Mononuclear cell (primary cell): ENCODE data around the gene SEC14L5. TPM values are rescaled to one million over a fixed set of nuclear protein-coding genes. Genes with fewer than 3 reads are reported as not detected.
"Not testable (repeated sequence)": the region's sequence is repeated elsewhere in the genome, so short reads cannot be mapped to it uniquely, and the experiment has no call there.

Experiments
- H3K27me3 ChIP-seq: 2 replicates; pipeline ENCODE4 v1.6.0; 2011; ENCODE audit warnings: low read length, control low read depth; ENCODE audit not compliant: insufficient read depth
- H3K4me1 ChIP-seq: 2 replicates; pipeline ENCODE4 v1.5.1; 2011; ENCODE audit warnings: mild to moderate bottlenecking, low read length, control low read depth; ENCODE audit not compliant: insufficient read depth
- H3K4me3 ChIP-seq: 2 replicates; pipeline ENCODE4 v1.5.1; 2011; ENCODE audit warnings: mild to moderate bottlenecking, low read length, moderate library complexity
- H3K9me3 ChIP-seq: 2 replicates; pipeline ENCODE4 v1.5.1; 2011; ENCODE audit warnings: low read depth, mild to moderate bottlenecking, control low read depth, low read length
- total RNA-seq: library from RNA; depleted of rRNA; stranded (reverse); fragments of >200 nt; gene quantifications from one replicate; pipeline ENCODE4 v1.2.3, GENCODE V29; 2012

Gene SEC14L5
- total RNA-seq, 1 donor: 1.6 TPM

DNA sequence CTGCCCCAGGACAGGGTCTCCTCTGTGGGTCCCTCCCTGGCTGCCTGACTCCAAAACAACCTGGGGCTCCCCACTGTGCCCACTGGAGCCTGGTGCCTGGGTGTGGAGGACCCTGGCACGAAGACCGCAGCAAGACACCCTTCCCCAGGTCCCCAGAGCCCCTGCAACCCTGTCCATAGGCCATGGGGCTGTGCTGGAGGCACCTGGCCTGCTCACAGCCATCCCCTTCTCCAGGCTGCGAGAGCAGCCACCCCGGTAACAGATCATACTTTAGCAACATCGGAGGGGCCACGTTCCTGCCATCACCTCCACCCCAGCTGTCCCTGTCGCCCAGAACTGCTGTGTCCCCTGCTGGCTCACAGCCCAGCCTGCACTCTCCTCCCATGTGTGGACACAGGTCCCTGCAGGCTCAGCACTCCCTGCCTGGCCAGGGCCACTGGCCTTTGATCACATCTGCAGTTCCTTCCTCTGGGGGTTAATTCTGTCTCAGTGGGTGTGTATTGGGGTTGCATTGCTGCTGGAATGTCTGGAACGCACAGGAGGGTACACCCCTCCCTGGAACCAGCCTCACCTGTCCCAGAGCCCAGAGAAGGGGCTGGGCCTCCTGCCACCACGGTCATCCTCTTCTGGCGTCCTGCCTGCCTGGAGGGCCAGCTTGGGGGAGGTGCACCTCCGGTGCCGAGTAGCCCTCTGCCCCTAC is 33.4 kb upstream of the SEC14L5 start:
- H3K9me3 ChIP-seq: peaks cover 7% of the 10 kb centered on the region
- H3K4me3 ChIP-seq: no peak overlapping the region
- no peaks in the 10 kb centered on the region for H3K27me3 ChIP-seq
- no peaks in the 10 kb centered on the region for H3K4me1 ChIP-seq

DNA sequence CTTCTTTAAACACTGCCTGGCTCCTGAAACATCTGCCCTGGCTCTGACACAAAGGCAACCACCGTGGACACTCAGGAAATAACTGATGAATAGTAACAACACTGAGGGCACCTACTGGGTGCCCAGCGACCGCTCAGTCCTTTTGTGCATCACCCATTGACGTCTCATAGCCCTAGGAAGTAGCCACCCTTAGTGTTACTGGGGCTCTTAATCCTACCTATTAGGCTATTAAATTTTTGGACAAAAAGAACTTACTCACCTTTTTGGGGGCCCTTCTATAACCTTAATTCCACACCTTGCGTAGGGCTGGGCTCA is 32.9 kb upstream of the SEC14L5 start:
- Histone ChIP-seq H3K27me3 (no peaks in the 10 kb centered on the region), H3K9me3 (peaks cover 7% of the 10 kb centered on the region), H3K4me3 (no peak overlapping the region), H3K4me1 (no peaks in the 10 kb centered on the region)

DNA sequence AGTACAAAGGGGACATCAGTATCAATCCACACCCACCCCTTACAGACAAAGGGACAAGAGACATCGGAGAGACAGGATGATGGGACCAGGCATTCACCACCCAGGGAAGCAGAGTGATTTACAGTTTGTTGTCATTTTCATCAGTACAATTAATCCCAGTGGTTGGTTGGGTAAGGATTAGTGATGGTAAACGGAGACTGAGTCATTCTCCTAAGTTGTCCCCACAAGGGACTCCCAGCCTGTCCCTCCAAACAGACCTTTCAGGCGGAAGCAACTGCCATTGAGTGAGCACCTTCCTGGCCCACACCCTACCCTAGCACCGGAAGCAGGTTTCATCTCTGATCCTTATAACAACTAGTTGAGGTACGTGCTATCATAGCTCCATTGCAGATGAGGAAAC is 32.3 kb upstream of the SEC14L5 start:
- H3K4me3 ChIP-seq: no peak overlapping the region
- H3K9me3 ChIP-seq: peaks cover 7% of the 10 kb centered on the region
- H3K4me1 ChIP-seq: no peaks in the 10 kb centered on the region
- H3K27me3 ChIP-seq: no peaks in the 10 kb centered on the region

DNA sequence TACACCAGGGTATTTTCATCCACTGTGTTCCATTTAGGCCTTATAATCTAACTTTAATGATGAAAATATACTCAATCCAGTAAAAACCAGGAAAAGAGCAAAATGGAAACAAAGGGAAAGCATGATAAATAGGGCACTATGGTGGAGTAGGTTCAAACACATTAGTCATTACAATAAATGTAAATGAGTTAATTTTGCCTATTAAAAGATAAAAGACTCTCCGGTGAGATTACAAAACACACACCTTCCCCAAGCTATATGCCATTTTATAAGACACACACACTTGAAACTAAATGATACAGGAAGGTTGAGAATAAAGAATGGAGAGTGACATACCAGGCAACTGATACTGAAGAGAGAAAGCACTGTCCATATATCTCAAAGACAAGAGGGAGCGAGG is 31.2 kb upstream of the SEC14L5 start:
- Histone ChIP-seq H3K4me3 (no peak overlapping the region), H3K4me1 (no peaks in the 10 kb centered on the region), H3K9me3 (peaks cover 7% of the 10 kb centered on the region), H3K27me3 (no peaks in the 10 kb centered on the region)

DNA sequence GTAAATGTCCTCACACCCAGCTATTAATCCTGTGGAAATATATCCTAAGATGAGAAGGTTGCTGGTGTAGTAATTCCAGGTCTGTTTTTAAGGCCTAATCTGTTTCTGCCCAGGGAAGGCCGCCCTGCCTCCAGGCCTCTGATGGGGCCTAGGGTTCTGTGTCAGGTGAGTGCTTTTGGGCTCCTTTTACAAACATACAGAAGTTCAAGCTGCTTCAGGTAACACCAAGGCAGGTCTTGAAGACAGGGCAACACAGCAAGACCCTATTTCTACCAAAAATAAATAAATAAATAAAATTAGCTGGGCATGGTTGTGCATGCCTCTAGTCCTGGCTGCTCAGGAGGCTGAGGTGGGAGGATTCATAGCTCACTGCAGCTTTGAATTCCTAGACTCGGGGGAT is 30.5 kb upstream of the SEC14L5 start:
- Histone ChIP-seq H3K9me3 (peaks cover 7% of the 10 kb centered on the region), H3K4me1 (no peaks in the 10 kb centered on the region), H3K4me3 (no peak overlapping the region), H3K27me3 (no peaks in the 10 kb centered on the region)

DNA sequence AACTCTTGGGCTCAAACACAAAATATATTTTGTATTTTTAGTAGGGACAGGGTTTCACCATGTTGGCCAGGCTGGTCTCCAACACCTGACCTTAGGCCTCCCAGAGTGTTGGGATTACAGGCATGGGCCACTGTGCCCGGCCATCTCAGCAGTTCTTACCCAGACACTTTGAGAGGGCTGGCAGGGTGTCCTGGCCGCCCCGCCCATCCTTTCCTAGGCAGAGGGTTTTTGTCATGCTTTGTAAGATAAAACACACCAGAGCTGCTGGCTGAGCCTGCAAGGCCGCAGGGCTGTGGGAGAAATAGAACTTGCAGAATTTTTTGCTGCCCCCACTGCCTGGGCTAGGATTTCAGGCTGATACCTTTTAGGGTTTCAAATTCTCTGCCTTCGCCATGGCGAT is 29.9 kb upstream of the SEC14L5 start:
- Histone ChIP-seq H3K27me3 (no peaks in the 10 kb centered on the region), H3K9me3 (peaks cover 7% of the 10 kb centered on the region), H3K4me1 (no peaks in the 10 kb centered on the region), H3K4me3 (no peak overlapping the region)

DNA sequence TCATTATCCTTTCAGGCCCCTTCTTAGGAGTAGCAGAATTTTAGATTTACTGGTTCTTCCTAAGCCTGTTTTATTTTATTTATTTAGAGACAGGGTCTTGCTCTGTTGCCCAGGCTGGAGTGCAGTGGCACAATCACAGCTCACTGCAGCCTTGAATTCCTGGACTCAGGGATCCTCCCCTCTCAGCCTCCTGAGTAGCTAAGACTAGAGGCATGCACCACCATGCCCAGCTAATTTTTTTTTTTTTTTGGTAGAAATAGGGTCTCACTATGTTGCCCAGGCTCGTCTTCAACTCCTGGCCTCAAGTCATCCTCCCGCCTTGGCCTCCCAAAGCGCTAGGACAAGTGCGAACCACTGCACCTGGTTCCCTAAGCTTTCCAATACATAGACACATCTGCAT is 28.5 kb upstream of the SEC14L5 start:
- not testable (repeated sequence) for H3K9me3 ChIP-seq, H3K4me3 ChIP-seq, H3K27me3 ChIP-seq, H3K4me1 ChIP-seq

DNA sequence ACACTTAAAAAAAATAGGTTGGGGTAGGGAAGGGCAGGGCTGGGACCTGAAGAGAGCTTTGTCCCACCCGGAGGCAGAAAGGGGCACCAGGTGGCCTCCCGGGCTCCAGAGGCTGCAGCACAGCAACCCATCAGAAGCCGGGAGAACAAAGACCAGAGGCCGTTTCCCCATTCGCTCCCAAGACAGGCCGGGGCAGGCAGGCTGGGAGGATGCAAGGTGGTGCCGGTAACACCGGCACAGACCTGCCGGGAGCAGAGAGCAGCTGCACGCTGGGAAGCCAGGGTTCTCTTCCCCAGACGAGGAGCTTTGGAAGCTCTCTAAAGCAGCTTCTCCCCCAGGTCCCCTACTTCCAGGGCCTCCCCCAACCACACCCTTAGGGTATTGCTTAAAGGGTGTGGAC is 26.7 kb upstream of the SEC14L5 start:
- Histone ChIP-seq H3K4me3 (no peak overlapping the region), H3K9me3 (peaks cover 7% of the 10 kb centered on the region), H3K4me1 (peaks cover 1% of the 10 kb centered on the region), H3K27me3 (peaks cover 9% of the 10 kb centered on the region)

DNA sequence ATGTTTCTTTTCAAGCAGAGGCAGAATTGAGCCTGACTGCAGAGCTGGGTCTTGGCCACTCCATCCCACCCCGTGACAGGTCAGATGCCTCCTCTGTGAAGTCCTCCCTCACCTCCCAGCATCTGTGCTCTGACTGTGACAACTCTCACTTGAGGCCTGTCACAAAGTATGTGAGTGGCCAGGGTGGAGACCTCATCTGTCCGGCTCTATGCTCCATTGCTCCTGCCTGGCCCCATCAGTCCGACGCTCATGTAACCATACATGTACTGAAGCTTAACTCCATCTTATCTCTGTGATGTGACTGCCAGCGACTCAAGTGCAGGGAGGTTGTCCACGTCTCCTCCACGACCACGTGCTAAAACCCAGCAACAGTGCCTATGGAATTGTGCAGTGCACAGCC is 24.7 kb upstream of the SEC14L5 start:
- H3K4me3 ChIP-seq: no peak overlapping the region
- H3K9me3 ChIP-seq: no peaks in the 10 kb centered on the region
- H3K4me1 ChIP-seq: peaks cover 5% of the 10 kb centered on the region
- H3K27me3 ChIP-seq: peaks cover 22% of the 10 kb centered on the region

DNA sequence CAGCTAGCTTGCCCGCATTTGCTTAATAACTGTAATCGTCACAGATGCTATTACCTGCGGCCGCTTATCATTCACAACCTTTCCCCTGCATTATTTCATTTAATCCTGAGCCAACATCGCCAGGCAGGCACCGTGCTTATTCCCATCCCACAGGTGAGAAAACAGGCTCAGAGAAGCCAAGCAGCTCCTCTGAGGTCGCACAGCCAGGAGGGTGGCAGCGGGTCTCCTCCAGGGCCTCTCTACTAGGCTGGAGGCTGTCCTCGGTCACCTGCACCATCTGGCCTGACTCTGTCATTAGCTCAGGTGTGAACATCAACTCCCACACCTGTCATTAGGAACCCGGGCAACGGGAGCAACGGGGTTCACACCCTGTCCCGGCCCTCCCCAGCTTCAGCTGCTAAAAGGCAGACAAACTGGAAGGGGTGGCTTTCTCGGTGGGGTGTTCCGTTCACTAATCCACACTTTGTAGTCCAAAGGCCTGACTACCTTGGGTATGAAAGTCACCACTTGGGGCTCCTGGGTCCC is 24.2 kb upstream of the SEC14L5 start:
- Histone ChIP-seq H3K9me3 (no peaks in the 10 kb centered on the region), H3K27me3 (peaks cover 22% of the 10 kb centered on the region), H3K4me1 (peaks cover 5% of the 10 kb centered on the region), H3K4me3 (no peak overlapping the region)

DNA sequence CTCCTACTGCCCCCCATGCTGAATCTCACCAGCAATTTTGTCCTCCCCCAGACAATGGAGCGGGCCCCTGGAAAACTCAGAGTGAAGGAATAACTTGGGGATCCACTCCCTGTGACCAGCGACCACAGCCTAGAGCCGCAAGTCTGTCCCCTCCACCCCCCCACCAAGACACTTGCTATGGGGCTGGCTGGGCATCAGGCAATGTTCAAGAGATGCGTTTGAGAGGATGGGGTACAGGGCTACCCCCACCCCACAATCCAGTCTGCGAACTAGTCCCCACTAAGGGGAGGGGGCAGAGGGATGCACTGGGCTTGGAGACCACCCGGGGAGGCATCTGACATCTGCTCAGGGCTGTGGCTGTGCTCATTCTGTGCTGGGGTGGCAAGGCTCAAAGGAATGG is 23.5 kb upstream of the SEC14L5 start:
- Histone ChIP-seq H3K9me3 (no peaks in the 10 kb centered on the region), H3K27me3 (peaks cover 22% of the 10 kb centered on the region), H3K4me1 (peaks cover 5% of the 10 kb centered on the region), H3K4me3 (no peak overlapping the region)

DNA sequence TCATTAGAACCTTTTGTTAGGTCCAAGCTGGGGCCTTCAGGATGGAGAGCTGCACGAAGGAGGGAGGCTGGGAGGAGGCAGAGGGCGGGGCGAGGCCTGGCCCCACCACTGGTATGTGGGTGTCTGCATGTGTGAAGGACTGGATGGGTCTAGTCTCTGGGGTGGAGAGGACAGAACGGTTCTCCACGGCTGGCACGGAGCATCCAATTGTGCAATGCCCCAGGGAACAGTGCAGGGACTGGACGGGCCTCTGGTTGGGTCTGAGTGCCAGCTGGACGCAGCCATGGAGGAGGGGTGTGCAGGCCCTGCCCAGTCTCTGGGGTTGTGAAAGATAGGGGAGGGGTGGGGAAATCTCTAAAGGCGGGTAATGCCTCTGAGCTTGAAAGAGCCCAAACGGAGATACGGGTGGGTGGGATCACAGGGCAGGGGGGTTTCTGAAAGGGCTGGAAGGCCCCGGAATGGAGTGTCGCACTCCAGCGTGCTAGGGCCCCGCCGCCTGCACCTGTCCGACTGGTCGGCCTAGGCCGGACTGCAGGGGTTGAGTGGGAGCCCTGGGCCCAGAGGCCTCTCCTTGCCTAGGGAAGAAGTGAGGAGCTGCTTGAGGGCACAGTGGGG is 22.8 kb upstream of the SEC14L5 start:
- peaks cover 5% of the 10 kb centered on the region for H3K4me1 ChIP-seq
- H3K27me3 ChIP-seq: peaks cover 22% of the 10 kb centered on the region
- no peaks in the 10 kb centered on the region for H3K9me3 ChIP-seq
- no peak overlapping the region for H3K4me3 ChIP-seq

DNA sequence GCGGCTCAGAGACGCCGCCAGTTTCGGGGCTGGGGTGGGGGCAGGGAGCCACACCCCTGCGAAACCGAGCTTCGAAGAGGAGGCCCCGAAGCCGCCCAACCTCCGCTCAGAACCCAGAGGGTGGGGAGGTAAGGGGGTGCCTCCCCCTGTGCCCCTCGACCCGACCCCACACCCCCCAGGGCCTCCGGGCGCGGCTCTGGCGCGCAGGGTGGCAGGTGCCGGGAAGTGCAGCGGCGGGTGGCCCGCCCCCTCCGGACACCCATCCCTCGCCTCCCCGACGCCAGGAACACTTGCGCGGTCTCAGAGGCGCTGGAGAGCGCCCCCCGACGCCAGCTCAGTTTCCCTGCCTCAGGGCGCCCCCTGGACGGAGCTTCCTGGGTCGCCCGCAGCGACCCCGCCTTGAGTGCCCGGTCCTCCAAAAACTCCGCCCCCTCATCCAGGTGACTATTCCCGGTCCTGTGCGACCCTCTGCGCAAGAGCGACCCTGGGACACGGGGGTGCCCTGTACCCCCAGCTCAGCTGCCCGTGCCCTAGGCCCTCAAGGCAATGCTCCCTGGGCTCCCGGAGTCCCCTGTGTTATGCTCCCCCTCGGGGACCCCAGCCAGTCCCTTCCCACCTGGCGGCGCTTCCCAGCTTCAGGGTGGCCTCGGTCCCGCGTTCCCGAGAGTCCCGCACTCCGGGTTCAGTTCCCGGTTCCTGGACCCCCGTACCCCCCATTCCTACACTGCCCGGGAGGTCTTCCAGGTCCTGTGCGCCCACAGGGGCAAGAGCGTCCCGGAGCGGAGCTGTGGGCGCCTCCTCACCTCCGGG is 21.7 kb upstream of the SEC14L5 start:
- Histone ChIP-seq H3K9me3 (no peaks in the 10 kb centered on the region), H3K4me1 (peaks cover 5% of the 10 kb centered on the region), H3K27me3 (peaks cover 22% of the 10 kb centered on the region), H3K4me3 (no peak overlapping the region)

DNA sequence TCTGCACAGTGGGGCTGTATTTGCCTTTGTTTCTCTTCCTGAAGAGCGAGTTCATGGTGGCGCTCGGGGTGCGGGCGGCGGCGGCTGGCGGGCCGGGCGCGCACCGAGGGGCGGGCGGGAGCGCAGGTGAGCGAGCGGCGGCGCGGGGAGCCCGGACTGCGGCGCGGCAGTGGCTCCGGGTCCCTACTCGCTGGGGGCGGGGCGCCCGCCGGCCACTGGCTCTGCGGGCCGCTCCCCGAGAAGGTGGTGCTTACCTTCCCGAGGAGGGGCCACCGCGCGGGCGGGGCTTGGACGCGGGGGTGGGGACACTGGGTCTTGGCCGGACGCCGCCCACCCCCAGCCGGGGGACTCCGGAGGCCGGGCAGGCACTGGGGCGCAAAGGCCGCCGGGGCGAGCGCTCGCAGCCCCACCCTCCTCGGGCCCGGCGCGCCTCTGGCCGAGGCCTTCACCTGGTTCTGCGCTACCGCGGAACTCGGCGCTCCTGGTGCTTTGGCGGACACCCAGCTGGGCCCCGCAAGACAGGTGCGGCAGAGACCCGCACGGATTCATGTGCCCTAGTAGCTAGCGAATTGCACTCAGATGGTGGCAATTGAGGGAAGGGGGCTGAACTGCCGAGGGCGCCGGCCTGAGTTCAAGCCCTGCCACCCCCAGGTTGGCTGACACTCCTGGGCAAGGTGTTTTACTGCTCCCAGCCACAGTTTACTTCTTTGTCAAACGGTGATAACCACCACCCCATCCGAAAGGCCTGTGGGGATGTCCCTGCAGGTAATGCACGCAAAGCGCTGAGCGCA is 20.9 kb upstream of the SEC14L5 start, which contains the start of gene PPL:
Gene PPL, minus strand, starts transcription at position 158 of the 791 bp plus-strand sequence. Its CDS starts 103 bp downstream, at position 55.
- no peaks in the 10 kb centered on the region for H3K9me3 ChIP-seq
- H3K27me3 ChIP-seq: peaks cover 22% of the 10 kb centered on the region
- peaks cover 5% of the 10 kb centered on the region for H3K4me1 ChIP-seq
- no peak within 1 kb of the TSS for H3K4me3 ChIP-seq
